WERI-Rb-1 (cell line): ENCODE measurements around the gene KAT2A.

ENCODE experiments used
- DNase-seq: peaks from one replicate; pipeline ENCODE4 v3.0.0-alpha.2; 2020
- H3K27ac ChIP-seq: fragments of 250-450 bp; sonication (Bioruptor Pico); 2 replicates; pipeline ENCODE4 v1.5.1; 2020; ENCODE audit warnings: mild to moderate bottlenecking, moderate library complexity
- H3K27me3 ChIP-seq: fragments of 250-450 bp; sonication (Bioruptor Pico); 2 replicates; pipeline ENCODE4 v1.5.1; 2021; ENCODE audit warnings: mild to moderate bottlenecking, low read depth, moderate library complexity; ENCODE audit not compliant: insufficient read depth, severe bottlenecking
- H3K36me3 ChIP-seq: fragments of 250-450 bp; sonication (Bioruptor Pico); 2 replicates; pipeline ENCODE4 v1.5.1; 2020; ENCODE audit warnings: mild to moderate bottlenecking, moderate library complexity
- H3K4me3 ChIP-seq: 2 replicates; pipeline ENCODE4 v1.5.1; 2011; ENCODE audit warnings: low read depth, mild to moderate bottlenecking, control low read depth, low read length
- H3K9me3 ChIP-seq: fragments of 250-450 bp; sonication (Bioruptor Pico); 2 replicates; pipeline ENCODE4 v1.5.1; 2021; ENCODE audit warnings: mild to moderate bottlenecking, moderate library complexity; ENCODE audit not compliant: severe bottlenecking
- TF ChIP-seq, protein P1 (sequence below): IDR thresholded peaks from 2 replicates; pipeline ENCODE4 v1.5.1; 2011; ENCODE audit warnings: low read depth, mild to moderate bottlenecking, control low read depth, inconsistent platforms, low read length

Gene KAT2A

DNA sequence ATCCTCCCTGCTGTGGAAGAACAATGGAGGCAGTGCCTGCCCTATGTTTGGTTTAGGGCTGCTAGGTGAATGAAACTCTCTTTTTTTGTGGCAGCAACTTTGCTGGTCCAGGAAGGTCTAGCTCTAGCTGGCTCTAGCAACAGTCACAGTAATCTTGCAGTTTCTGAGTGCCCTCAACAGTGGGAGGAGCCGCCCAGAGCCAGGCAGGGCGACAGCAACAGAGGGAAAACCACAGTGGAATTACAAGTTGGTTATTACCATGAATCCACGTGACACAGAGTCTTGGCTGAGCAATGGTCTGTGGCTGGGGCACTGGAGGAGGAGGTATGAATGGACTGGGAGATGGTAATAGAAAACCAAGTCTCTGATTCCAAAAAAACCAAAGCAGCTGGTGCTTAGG lies 11.8 kb upstream of the KAT2A start:
- Histone ChIP-seq H3K27me3 (no peaks in the 10 kb centered on the region), H3K4me3 (no peak overlapping the region), H3K9me3 (no peaks in the 10 kb centered on the region), H3K36me3 (peaks cover 59% of the 10 kb centered on the region), H3K27ac (no peak overlapping the region)
- TF ChIP-seq, protein P1, sequence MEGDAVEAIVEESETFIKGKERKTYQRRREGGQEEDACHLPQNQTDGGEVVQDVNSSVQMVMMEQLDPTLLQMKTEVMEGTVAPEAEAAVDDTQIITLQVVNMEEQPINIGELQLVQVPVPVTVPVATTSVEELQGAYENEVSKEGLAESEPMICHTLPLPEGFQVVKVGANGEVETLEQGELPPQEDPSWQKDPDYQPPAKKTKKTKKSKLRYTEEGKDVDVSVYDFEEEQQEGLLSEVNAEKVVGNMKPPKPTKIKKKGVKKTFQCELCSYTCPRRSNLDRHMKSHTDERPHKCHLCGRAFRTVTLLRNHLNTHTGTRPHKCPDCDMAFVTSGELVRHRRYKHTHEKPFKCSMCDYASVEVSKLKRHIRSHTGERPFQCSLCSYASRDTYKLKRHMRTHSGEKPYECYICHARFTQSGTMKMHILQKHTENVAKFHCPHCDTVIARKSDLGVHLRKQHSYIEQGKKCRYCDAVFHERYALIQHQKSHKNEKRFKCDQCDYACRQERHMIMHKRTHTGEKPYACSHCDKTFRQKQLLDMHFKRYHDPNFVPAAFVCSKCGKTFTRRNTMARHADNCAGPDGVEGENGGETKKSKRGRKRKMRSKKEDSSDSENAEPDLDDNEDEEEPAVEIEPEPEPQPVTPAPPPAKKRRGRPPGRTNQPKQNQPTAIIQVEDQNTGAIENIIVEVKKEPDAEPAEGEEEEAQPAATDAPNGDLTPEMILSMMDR = no peak
- DNase-seq = no peak

DNA sequence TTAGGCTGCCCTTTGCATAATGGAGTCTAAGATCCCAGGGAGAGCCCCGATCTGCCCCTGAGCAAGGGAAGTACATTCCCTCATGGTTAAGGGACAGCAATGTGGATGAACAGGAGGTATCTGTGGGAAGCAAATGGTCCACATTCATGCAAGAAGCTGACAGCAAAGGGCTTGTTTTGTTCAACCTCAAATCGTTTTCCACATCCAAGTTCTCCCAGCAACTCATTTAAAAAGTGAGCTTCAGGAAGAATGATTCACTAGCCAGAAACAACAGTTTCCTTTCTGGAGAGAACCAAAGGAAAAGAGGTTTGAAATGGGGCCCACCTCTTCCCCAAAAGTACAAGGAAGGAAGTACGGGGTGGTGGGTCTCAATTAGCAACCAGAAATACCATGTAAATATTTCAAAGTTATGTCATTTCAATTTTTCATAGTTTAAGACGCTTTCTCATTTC lies 10.8 kb upstream of the KAT2A start:
- H3K4me3 ChIP-seq = no peak overlapping the region
- no peak for DNase-seq
- TF ChIP-seq, protein P1 = no peak
- H3K27me3 ChIP-seq = no peaks in the 10 kb centered on the region
- H3K36me3 ChIP-seq = peaks cover 59% of the 10 kb centered on the region
- H3K27ac ChIP-seq = no peak overlapping the region
- H3K9me3 ChIP-seq = no peaks in the 10 kb centered on the region

DNA sequence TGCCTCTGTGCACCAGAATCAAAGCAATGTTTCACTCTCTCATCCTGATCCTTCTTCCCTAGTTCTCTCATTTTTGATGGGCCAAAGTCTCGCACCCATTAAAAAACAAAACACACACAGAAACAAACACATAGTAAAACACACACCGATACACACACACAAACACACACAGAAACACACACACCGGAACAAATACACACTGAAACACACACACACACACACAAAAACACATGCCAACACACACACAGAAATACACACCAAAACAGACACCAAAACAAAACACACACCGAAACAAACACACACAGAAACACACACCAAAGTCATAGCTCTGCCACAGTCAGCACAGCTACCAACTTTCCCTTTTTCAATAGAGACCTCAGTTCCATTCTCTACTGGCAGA lies 10.1 kb upstream of the KAT2A start:
- no peak for DNase-seq
- H3K9me3 ChIP-seq = no peaks in the 10 kb centered on the region
- TF ChIP-seq, protein P1 = no peak
- H3K36me3 ChIP-seq = peaks cover 59% of the 10 kb centered on the region
- H3K27me3 ChIP-seq = no peaks in the 10 kb centered on the region
- H3K27ac ChIP-seq = no peak overlapping the region
- no peak overlapping the region for H3K4me3 ChIP-seq

DNA sequence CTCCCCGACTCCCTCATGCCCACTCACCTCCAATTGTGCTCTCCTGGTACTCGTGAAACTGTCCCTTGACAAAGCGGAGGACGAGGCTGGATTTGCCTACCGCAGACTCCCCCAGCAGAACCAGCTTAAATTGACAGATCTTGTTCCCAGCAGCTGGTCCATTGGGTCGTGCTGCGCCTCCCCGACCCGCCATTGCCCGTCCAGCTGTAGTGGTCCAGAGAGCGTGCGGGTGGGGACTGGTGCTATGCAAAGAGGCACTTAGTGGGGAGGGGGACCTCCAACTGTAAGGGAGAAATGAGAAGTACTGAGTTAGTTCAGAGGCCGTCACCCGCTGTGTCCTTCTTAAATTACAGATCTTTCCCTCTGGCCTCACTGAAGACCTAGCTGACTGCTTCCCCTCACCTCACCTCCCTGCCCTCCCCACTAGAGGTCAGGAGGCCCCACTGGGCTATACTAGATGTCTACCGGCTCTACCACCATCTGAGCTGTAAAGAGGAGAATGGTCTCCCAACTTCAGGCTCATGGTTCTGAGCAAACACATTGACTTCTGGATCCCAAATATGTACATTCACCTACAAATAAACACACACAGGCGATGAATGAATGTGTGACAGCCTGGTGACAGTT lies 9.3 kb upstream of the KAT2A start:
- TF ChIP-seq, protein P1 = peak; percentile 17; the same call in 1 of the 2 replicates
- no peak for DNase-seq
- Histone ChIP-seq H3K27me3 (no peaks in the 10 kb centered on the region), H3K27ac (no peak overlapping the region), H3K36me3 (peaks cover 62% of the 10 kb centered on the region), H3K4me3 (no peak overlapping the region), H3K9me3 (no peaks in the 10 kb centered on the region)

DNA sequence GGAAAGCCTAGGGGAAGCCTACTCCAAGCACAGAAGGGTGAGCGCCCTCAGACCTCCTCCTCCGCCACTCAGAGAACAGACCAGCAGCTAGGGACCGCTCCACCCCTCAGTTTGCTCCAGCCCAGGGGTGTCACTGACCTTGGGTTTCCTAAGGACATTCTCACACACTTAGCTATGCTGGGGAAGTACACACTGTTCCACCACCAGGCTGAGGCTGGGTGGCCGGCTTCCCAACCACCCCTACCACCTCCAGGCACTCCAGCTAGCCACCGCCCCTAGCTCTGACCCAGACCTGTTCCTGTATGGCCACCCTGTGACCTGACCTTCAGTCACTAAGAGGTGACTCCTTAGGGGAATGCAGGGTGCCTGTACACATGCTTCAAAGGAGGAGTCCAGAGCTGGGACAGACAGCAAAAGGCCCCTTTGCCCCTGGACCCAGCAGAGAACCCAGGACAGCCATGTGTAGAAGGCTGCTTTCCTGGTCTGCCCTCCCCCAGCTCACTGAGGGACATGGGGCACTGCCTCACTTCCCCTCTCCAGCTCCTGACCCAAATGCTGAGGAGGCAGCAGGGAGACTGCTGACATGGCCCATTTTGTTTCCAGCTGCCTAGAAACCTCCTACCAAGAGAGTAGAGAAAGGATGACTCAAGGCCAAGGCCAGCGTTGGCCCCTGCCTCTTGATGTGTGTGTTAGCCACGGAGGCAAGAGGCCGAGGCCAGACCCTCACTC lies 8.1 kb upstream of the KAT2A start:
- no peak for DNase-seq
- H3K9me3 ChIP-seq = no peaks in the 10 kb centered on the region
- no peak overlapping the region for H3K27ac ChIP-seq
- H3K36me3 ChIP-seq = peaks cover 67% of the 10 kb centered on the region
- no peak overlapping the region for H3K4me3 ChIP-seq
- TF ChIP-seq, protein P1 = no peak
- H3K27me3 ChIP-seq = no peaks in the 10 kb centered on the region
